GM12878 (cell line): ENCODE data around the gene WDR59. TPM values are rescaled to one million over a fixed set of nuclear protein-coding genes. Genes with fewer than 3 reads are reported as not detected.
A peak's percentile ranks its signal among the peaks of the same experiment; 100 is the strongest.

ENCODE experiments used
- ATAC-seq: fragments of 200-7000 bp; cut with Tn5 transposase; 3 replicates; pipeline ENCODE4 v1.9.1; 2020; ENCODE audit warnings: mild to moderate bottlenecking, moderate library complexity
- BruUV-seq: library from RNA; stranded (reverse); fragments of 400-500 nt; replicated peaks from 2 replicates; lab custom pipeline; 2021; lab: Mats Ljungman, UMichigan
- CTCF ChIA-PET: fragments of 300-600 bp; sonication (Branson Sonifier 250); formaldehyde crosslinking; extraction: SDS; loops from one replicate; lab custom pipeline; 2021; ENCODE audit warnings: inconsistent platforms; lab: Yijun Ruan, JAX
- POLR2A ChIA-PET: fragments of 350-600 bp; formaldehyde crosslinking; extraction: SDS; loops from one replicate; lab custom pipeline; 2021; ENCODE audit warnings: inconsistent platforms; lab: Charles Lee
- RAD21 ChIA-PET: fragments of 300-600 bp; sonication (Branson Sonifier 250); formaldehyde crosslinking; loops from one replicate; lab custom pipeline; 2023; ENCODE audit warnings: antibody characterized with exemption; ENCODE audit not compliant: unreplicated experiment; lab: Charles Lee
- SMC1A ChIA-PET: fragments of 300-600 bp; sonication (Branson Sonifier 250); formaldehyde crosslinking; loops from one replicate; lab custom pipeline; 2023; ENCODE audit not compliant: unreplicated experiment, uncharacterized antibody; lab: Charles Lee
- DNase-seq: peaks from one replicate; pipeline ENCODE4 v3.0.0-alpha.2; 2011; ENCODE audit warnings: low read depth, low spot score
- FAIRE-seq: peaks from 3 replicates; lab custom pipeline; 2011; peaks lifted over from hg19 to GRCh38; lab: Jason Lieb, UNC
- H2AFZ ChIP-seq: 2 replicates; pipeline ENCODE4 v1.6.0; 2011; ENCODE audit warnings: low read depth, low read length, control low read depth; ENCODE audit not compliant: control insufficient read depth
- H3K27ac ChIP-seq: 2 replicates; pipeline ENCODE4 v1.5.1; 2011; ENCODE audit warnings: control low read depth; ENCODE audit not compliant: control insufficient read depth, insufficient read depth
- H3K27me3 ChIP-seq, 2 experiments: replicated peaks in 1 of 2; 2 replicates each; pipeline versions ENCODE4 v1.6.0 to v1.6.1; 2011; ENCODE audit warnings: low read length in 1 of 2; ENCODE audit not compliant: control insufficient read depth in 2 of 2, insufficient read depth in 2 of 2
- H3K36me3 ChIP-seq, 2 experiments: 2 replicates each; pipeline ENCODE4 v1.5.1; 2011; ENCODE audit warnings: low read length in 1 of 2; ENCODE audit not compliant: control insufficient read depth in 2 of 2, insufficient read depth in 2 of 2
- H3K4me1 ChIP-seq: 2 replicates; pipeline ENCODE4 v1.6.1; 2011; ENCODE audit warnings: mild to moderate bottlenecking, low read length, moderate library complexity, mixed read lengths; ENCODE audit not compliant: control insufficient read depth, insufficient read depth
- H3K4me2 ChIP-seq: 2 replicates; pipeline ENCODE4 v1.6.0; 2011; ENCODE audit warnings: control low read depth; ENCODE audit not compliant: control insufficient read depth, insufficient read depth
- H3K4me3 ChIP-seq: fragments of 200-600 bp; sonication (generic); 2 replicates; pipeline ENCODE4 v1.5.1; 2016
- H3K79me2 ChIP-seq: 2 replicates; pipeline ENCODE4 v1.6.0; 2011; ENCODE audit warnings: low read length; ENCODE audit not compliant: control insufficient read depth, insufficient read depth
- H3K9ac ChIP-seq: 2 replicates; pipeline ENCODE4 v1.8.0; 2011; ENCODE audit warnings: low read length, control low read depth, mixed read lengths; ENCODE audit not compliant: control insufficient read depth, insufficient read depth
- H3K9me3 ChIP-seq: replicated peaks from 3 replicates; pipeline ENCODE4 v1.5.1; 2011; ENCODE audit warnings: mild to moderate bottlenecking, low read length; ENCODE audit not compliant: control insufficient read depth, insufficient read depth
- H4K20me1 ChIP-seq: 2 replicates; pipeline ENCODE4 v1.6.0; 2011; ENCODE audit not compliant: control insufficient read depth, insufficient read depth
- ATF7 ChIP-seq: fragments of 450-650 bp; IDR thresholded peaks from 2 replicates; pipeline ENCODE4 v1.6.1; 2016; ENCODE audit warnings: low read depth, mild to moderate bottlenecking
- BACH1 ChIP-seq: fragments of 450-650 bp; IDR thresholded peaks from 2 replicates; pipeline ENCODE4 v1.6.1; 2017; ENCODE audit warnings: mild to moderate bottlenecking, borderline replicate concordance
- BMI1 ChIP-seq: fragments of 450-650 bp; IDR thresholded peaks from 2 replicates; pipeline ENCODE4 v1.6.1; 2016; ENCODE audit warnings: mild to moderate bottlenecking, moderate library complexity, borderline replicate concordance
- CREB1 ChIP-seq: IDR thresholded peaks from 2 replicates; pipeline ENCODE4 v1.6.1; 2012; ENCODE audit warnings: low read depth, mild to moderate bottlenecking, inconsistent platforms
- CREM ChIP-seq: IDR thresholded peaks from 2 replicates; pipeline ENCODE4 v1.6.1; 2014; ENCODE audit warnings: antibody characterized with exemption, low read depth
- HDAC6 ChIP-seq: fragments of 200-600 bp; sonication (generic); IDR thresholded peaks from one replicate; pipeline ENCODE4 v1.8.0; 2017; ENCODE audit warnings: antibody characterized with exemption; ENCODE audit not compliant: unreplicated experiment
- IKZF1 ChIP-seq: fragments of 450-650 bp; conservative IDR thresholded peaks from 2 replicates; pipeline ENCODE4 v1.6.1; 2017; ENCODE audit warnings: antibody characterized with exemption, mild to moderate bottlenecking
- KLF5 ChIP-seq: fragments of 450-650 bp; IDR thresholded peaks from 2 replicates; pipeline ENCODE4 v1.6.1; 2014; ENCODE audit warnings: mild to moderate bottlenecking; ENCODE audit not compliant: partially characterized antibody
- LARP7 ChIP-seq: fragments of 450-650 bp; IDR thresholded peaks from 2 replicates; pipeline ENCODE4 v1.6.1; 2017; ENCODE audit warnings: mild to moderate bottlenecking
- NKRF ChIP-seq: fragments of 450-650 bp; conservative IDR thresholded peaks from 2 replicates; pipeline ENCODE4 v1.6.1; 2017; ENCODE audit warnings: mild to moderate bottlenecking, moderate library complexity
- PAX8 ChIP-seq: fragments of 450-650 bp; IDR thresholded peaks from 2 replicates; pipeline ENCODE4 v1.6.1; 2017; ENCODE audit warnings: mild to moderate bottlenecking, moderate library complexity
- POLR2AphosphoS2 ChIP-seq: IDR thresholded peaks from 2 replicates; pipeline ENCODE4 v1.6.1; 2011; ENCODE audit warnings: low read depth, mild to moderate bottlenecking, low read length, improper control_type of control experiment, moderate library complexity
- RCOR1 ChIP-seq: conservative IDR thresholded peaks from 2 replicates; pipeline ENCODE4 v1.6.1; 2012; ENCODE audit warnings: low read depth, low read length, improper control_type of control experiment
- RUNX3 ChIP-seq: IDR thresholded peaks from 2 replicates; pipeline ENCODE4 v1.6.1; 2012; ENCODE audit warnings: low read length, inconsistent platforms
- SPI1 ChIP-seq: IDR thresholded peaks from 2 replicates; pipeline ENCODE4 v1.6.1; 2011; ENCODE audit warnings: low read depth, mild to moderate bottlenecking, low read length, moderate library complexity, borderline replicate concordance; ENCODE audit not compliant: insufficient read depth
- SUPT20H ChIP-seq: IDR thresholded peaks from 2 replicates; pipeline ENCODE4 v1.6.1; 2011; ENCODE audit warnings: low read depth, mild to moderate bottlenecking, low read length, moderate library complexity, borderline replicate concordance; ENCODE audit not compliant: control insufficient read depth
- YY1 ChIP-seq: IDR thresholded peaks from 2 replicates; pipeline ENCODE4 v1.6.1; 2011; ENCODE audit warnings: low read depth, mild to moderate bottlenecking, low read length
- ZBTB4 ChIP-seq: fragments of 450-650 bp; formaldehyde crosslinking; IDR thresholded peaks from 2 replicates; pipeline ENCODE4 v1.4.0; 2022; ENCODE audit warnings: mild to moderate bottlenecking, moderate library complexity
- ZNF217 ChIP-seq: fragments of 450-650 bp; IDR thresholded peaks from 2 replicates; pipeline ENCODE4 v1.6.1; 2017; ENCODE audit warnings: antibody characterized with exemption, mild to moderate bottlenecking
- ZNF622 ChIP-seq: fragments of 450-650 bp; IDR thresholded peaks from 2 replicates; pipeline ENCODE4 v1.6.1; 2017; ENCODE audit warnings: mild to moderate bottlenecking, inconsistent platforms
- WGBS: methylation state at CpG from one replicate; pipeline ENCODE4 v1.1.6; 2016; ENCODE audit warnings: low lambda C conversion rate; ENCODE audit not compliant: insufficient replicate concordance, insufficient coverage; ENCODE audit errors: missing lambda C conversion rate; 5-methylcytosine and 5-hydroxymethylcytosine counted together
- in situ Hi-C: fragments of 300-500 bp; cut with MboI; formaldehyde crosslinking; loops from 9 replicates; pipeline ENCODE4 v1.14.3; 2018; ENCODE audit warnings: mixed read lengths
- intact Hi-C: fragments of 100-400 bp; cut with micrococcal nuclease; formaldehyde crosslinking; loops from one replicate; pipeline ENCODE4 v1.14.2; 2022; ENCODE audit not compliant: unreplicated experiment
- polyA plus RNA-seq, 11 experiments: library from polyadenylated mRNA; depleted of rRNA in 4 of 11; unstranded in 6 of 11; stranded (reverse) in 5 of 11; fragments of >200 nt; fragmentation: Nextera tagmentation in 4 of 11; fragmentation: Illumina TruSeq in 1 of 11; extraction: Ambion mirVana in 4 of 11; extraction: Trizol in 1 of 11; gene quantifications; 1 replicate in 1 of 11; 2 replicates in 10 of 11; pipeline versions ENCODE4 v1.2.1 to v1.2.3, GENCODE V29; 2011 to 2016; ENCODE audit warnings: inconsistent platforms in 2 of 11, missing spikeins in 2 of 11, low read depth in 1 of 11
- total RNA-seq, 4 experiments: library from RNA; depleted of rRNA in 3 of 4; stranded (reverse); fragments of >200 nt in 3 of 4; fragmentation: Illumina TruSeq in 1 of 4; extraction: Trizol in 1 of 4; gene quantifications; 2 replicates each; pipeline versions ENCODE4 v1.2.1 to v1.2.3, GENCODE V29; 2013 to 2021

Gene WDR59
- total and polyA plus RNA-seq, 10 of the 15 experiments (the other 5 are each of a cell fraction or from before 2014, with no cell fraction given): 9.7 to 78.4 (median 24.5) TPM

GRCh38 chr16:74999609-75000480 lies 14.9 kb upstream of the WDR59 start:
- Histone ChIP-seq H3K4me3 (peak overlapping the region; percentile 64), H2AFZ (no peak overlapping the region), H4K20me1 (no peaks in the 10 kb centered on the region), H3K27me3 (no peaks in the 10 kb centered on the region), H3K9ac (peak overlapping the region; percentile 59), H3K36me3 (no peaks in the 10 kb centered on the region), H3K27ac (0 out of 2 replicates have a peak overlapping the region, but pooled peaks have one; percentile 9), H3K79me2 (peaks cover 46% of the 10 kb centered on the region), H3K4me2 (peak overlapping the region; percentile 78), H3K4me1 (peaks cover 8% of the 10 kb centered on the region), H3K9me3 (no peaks in the 10 kb centered on the region)
- no peak for DNase-seq
- ChIA-PET SMC1A (interaction anchor here (4.1 kb wide), 1 partner anchor 110 kb away, joined by 69 read pairs; no protein-coding TSS in a partner anchor), POLR2A (interaction anchor here (3.4 kb wide), 1 partner anchor 112 kb away, joined by 13 read pairs; no protein-coding TSS in a partner anchor), CTCF (interaction anchor here (0.6 to 1.9 kb wide), 5 partner anchors 9 to 269 kb away, joined by 3 to 6 read pairs (median 3); no protein-coding TSS in a partner anchor), RAD21 (interaction anchor here (0.6 to 5.5 kb wide), 4 partner anchors 15 to 110 kb away, joined by 3 to 92 read pairs (median 10); partner anchors contain the start of gene WDR59)
- no peak for FAIRE-seq
- BruUV-seq: no TSS peak
- peak; percentile 61 for ATAC-seq
- WGBS: 1% methylated on average over 71 of the region's 71 CpGs
- in situ Hi-C loops: no loop called here
- intact Hi-C loops: loop anchor here (10.0 kb wide), 1 partner anchor 135 kb away; no protein-coding TSS in a partner anchor
- TF ChIP-seq HDAC6: peak; percentile 41
- TF ChIP-seq NKRF: peak; percentile 37; the same call in 1 of the 2 replicates
- TF ChIP-seq LARP7: peak; percentile 63
- 0 out of 2 replicates have a peak, but pooled peaks have one; percentile 73 for TF ChIP-seq RCOR1
- no peak for TF ChIP-seq RUNX3
- no peak for TF ChIP-seq POLR2AphosphoS2
- peak; percentile 45 for TF ChIP-seq KLF5
- no peak for TF ChIP-seq PAX8
- no peak for TF ChIP-seq ZBTB4 (CRISPR knock-in tag)
- no peak for TF ChIP-seq YY1
- no peak for TF ChIP-seq SPI1
- peak; percentile 33 for TF ChIP-seq IKZF1
- TF ChIP-seq CREB1: no peak
- TF ChIP-seq ZNF622: no peak
- no peak for TF ChIP-seq CREM
- TF ChIP-seq SUPT20H: no peak
- no peak for TF ChIP-seq ATF7
- no peak for TF ChIP-seq ZNF217
- TF ChIP-seq BACH1: no peak
- peak; percentile 70; the same call in 1 of the 2 replicates for TF ChIP-seq BMI1
